Mesothelial cell of epicardium (in vitro differentiated cells): ENCODE results near the gene DIP2C. TPM values are rescaled to one million over a fixed set of nuclear protein-coding genes. Genes with fewer than 3 reads are reported as not detected.

ENCODE experiments used
- DNase-seq, 2 experiments: peaks; one replicate each; pipeline ENCODE4 v3.0.0; 2021; ENCODE audit warnings: low spot score in 2 of 2; ENCODE audit not compliant: unreplicated experiment in 2 of 2
- H3K27ac Mint-ChIP-seq: 2 replicates; pipeline ENCODE4 v1.8.0; 2021; ENCODE audit warnings: mixed read lengths
- H3K27me3 Mint-ChIP-seq: 2 replicates; pipeline ENCODE4 v1.8.0; 2021; ENCODE audit warnings: low read depth, mixed read lengths
- H3K36me3 Mint-ChIP-seq: 2 replicates; pipeline ENCODE4 v1.8.0; 2021; ENCODE audit warnings: mixed read lengths
- H3K4me1 Mint-ChIP-seq: 2 replicates; pipeline ENCODE4 v1.8.0; 2021; ENCODE audit warnings: mixed read lengths
- H3K4me3 Mint-ChIP-seq: 2 replicates; pipeline ENCODE4 v1.8.0; 2021; ENCODE audit warnings: mild to moderate bottlenecking, moderate library complexity, mixed read lengths
- H3K9me3 Mint-ChIP-seq: 2 replicates; pipeline ENCODE4 v1.8.0; 2021; ENCODE audit warnings: mixed read lengths
- total RNA-seq: library from RNA; stranded (reverse); gene quantifications from 3 replicates; pipeline ENCODE4 v1.2.1, GENCODE V29; 2021
- TF ChIP-seq, protein P1 (sequence below): fragments of 200-600 bp; sonication (generic); IDR thresholded peaks from one replicate; pipeline ENCODE4 v1.5.0; 2021; ENCODE audit warnings: antibody characterized with exemption; ENCODE audit not compliant: unreplicated experiment

Gene DIP2C
- total RNA-seq, 1 donor from 2014 or later: 30.3 TPM

- peaks cover under 1% of the 10 kb centered on the region for H3K36me3 Mint-ChIP-seq
- H3K4me3 Mint-ChIP-seq: no peak overlapping the region
- H3K27me3 Mint-ChIP-seq: no peaks in the 10 kb centered on the region
Measured at GRCh38 chr10:575402-576129, 113.9 kb downstream of the DIP2C start.

GRCh38 chr10:572696-573095 is 116.8 kb downstream of the DIP2C start:
- DNase-seq: no peak
- peaks cover 4% of the 10 kb centered on the region for H3K9me3 Mint-ChIP-seq
- peak overlapping the region; percentile 31 for H3K27ac Mint-ChIP-seq
- TF ChIP-seq, protein P1, sequence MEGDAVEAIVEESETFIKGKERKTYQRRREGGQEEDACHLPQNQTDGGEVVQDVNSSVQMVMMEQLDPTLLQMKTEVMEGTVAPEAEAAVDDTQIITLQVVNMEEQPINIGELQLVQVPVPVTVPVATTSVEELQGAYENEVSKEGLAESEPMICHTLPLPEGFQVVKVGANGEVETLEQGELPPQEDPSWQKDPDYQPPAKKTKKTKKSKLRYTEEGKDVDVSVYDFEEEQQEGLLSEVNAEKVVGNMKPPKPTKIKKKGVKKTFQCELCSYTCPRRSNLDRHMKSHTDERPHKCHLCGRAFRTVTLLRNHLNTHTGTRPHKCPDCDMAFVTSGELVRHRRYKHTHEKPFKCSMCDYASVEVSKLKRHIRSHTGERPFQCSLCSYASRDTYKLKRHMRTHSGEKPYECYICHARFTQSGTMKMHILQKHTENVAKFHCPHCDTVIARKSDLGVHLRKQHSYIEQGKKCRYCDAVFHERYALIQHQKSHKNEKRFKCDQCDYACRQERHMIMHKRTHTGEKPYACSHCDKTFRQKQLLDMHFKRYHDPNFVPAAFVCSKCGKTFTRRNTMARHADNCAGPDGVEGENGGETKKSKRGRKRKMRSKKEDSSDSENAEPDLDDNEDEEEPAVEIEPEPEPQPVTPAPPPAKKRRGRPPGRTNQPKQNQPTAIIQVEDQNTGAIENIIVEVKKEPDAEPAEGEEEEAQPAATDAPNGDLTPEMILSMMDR: no peak
- no peak overlapping the region for H3K4me3 Mint-ChIP-seq
- H3K36me3 Mint-ChIP-seq: peaks cover 6% of the 10 kb centered on the region
- H3K4me1 Mint-ChIP-seq: peaks cover 39% of the 10 kb centered on the region
- no peaks in the 10 kb centered on the region for H3K27me3 Mint-ChIP-seq

More at GRCh38 chr10:575402-576129, 113.9 kb downstream of the DIP2C start:
- no peak for DNase-seq
- peaks cover 35% of the 10 kb centered on the region for H3K4me1 Mint-ChIP-seq
- peaks cover under 1% of the 10 kb centered on the region for H3K9me3 Mint-ChIP-seq
- TF ChIP-seq, protein P1: no peak
- H3K27ac Mint-ChIP-seq: peak overlapping the region; percentile 3

DNA sequence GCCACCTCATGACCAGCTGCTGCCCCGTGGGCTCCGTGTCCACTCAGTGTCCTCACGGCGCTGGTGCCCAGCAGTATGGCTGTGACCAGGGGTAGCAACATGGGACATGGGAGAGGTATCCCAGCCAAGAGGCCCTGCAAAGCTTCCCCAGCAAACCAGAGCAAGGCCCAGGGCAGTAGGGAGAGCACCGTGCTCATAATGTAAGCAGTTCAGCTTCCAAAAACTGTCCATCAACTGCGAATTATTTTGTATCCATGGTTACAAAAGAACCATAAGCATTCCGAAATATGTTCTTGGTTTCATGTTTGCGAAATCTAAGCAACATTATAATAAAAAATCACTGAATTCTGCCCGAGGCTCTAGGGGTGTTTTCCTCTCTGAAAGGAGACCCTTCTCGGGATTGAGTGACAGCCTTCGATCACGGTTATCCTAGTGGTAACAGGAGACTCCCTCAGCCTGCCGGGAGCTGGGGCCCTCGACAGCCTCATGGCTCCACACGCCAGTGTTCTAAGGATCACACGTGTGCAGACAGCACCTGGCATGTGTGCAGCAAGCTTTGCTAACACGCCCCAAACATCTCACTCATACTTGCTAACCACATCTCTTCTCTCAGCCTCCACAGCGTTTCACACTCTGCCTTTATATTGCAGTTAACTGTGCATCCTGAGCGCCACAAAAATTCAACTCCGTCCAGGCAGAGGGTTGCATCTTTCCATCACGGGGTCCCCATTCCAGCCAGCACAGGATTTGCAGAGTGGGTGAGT is 117.6 kb downstream of the DIP2C start:
- H3K4me1 Mint-ChIP-seq: peaks cover 39% of the 10 kb centered on the region
- no peak overlapping the region for H3K4me3 Mint-ChIP-seq
- TF ChIP-seq, protein P1: no peak

DNA sequence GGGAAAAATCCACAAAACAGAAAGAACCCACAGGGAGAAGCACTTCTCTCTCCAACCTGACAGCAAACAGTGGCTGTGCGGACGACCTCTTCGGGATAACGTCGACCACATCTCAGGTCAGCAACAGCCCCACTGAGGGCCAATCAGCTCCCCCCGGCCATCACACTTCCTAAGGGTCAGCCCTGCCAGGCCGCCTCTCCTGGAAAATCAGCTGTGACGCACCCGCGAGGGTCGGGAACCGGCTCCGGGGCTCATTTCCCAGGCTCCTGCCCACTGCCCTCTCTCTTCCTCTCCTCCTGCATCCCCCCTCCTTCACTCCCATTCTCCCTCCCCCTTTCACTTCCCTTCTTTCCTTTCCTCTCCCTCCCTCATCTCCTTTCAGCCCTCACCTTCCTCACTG is 118.3 kb downstream of the DIP2C start:
- no peak overlapping the region for H3K4me3 Mint-ChIP-seq
- H3K27ac Mint-ChIP-seq: peak overlapping the region; percentile 14
- H3K36me3 Mint-ChIP-seq: peaks cover 6% of the 10 kb centered on the region
- no peaks in the 10 kb centered on the region for H3K27me3 Mint-ChIP-seq
- TF ChIP-seq, protein P1: no peak
- DNase-seq: no peak
- peaks cover 39% of the 10 kb centered on the region for H3K4me1 Mint-ChIP-seq
- peaks cover 4% of the 10 kb centered on the region for H3K9me3 Mint-ChIP-seq

More for the DNA sequence above, 117.6 kb downstream of the DIP2C start:
- no peaks in the 10 kb centered on the region for H3K27me3 Mint-ChIP-seq
- H3K9me3 Mint-ChIP-seq: peaks cover 4% of the 10 kb centered on the region
- peak overlapping the region; percentile 14 for H3K27ac Mint-ChIP-seq
- no peak for DNase-seq
- peaks cover 6% of the 10 kb centered on the region for H3K36me3 Mint-ChIP-seq

- Mint-ChIP-seq H3K4me1 (peaks cover 35% of the 10 kb centered on the region), H3K27ac (peak overlapping the region; percentile 14), H3K9me3 (peaks cover 4% of the 10 kb centered on the region), H3K4me3 (no peak overlapping the region), H3K36me3 (peaks cover 6% of the 10 kb centered on the region), H3K27me3 (no peaks in the 10 kb centered on the region)
- TF ChIP-seq, protein P1: no peak
- DNase-seq: no peak
Measured at GRCh38 chr10:570628-571163, 118.8 kb downstream of the DIP2C start.
